Activated gamma-delta T cell treated with anti-CD3 and anti-CD28 coated beads, Interleukin-2, amount 50 U/mL, for 16 hours (primary cell): ENCODE results near the gene TDP2.
"Not testable (repeated sequence)": the region's sequence is repeated elsewhere in the genome, so short reads cannot be mapped to it uniquely, and the experiment has no call there.

Source experiments
- DNase-seq: peaks from one replicate; pipeline ENCODE4 v3.0.0-alpha.2; 2020; ENCODE audit warnings: low read depth

The TDP2 gene

GRCh38 chr6:24666641-24667377 lies at the start of gene TDP2, which contains the start of gene ACOT13:
Gene TDP2 (minus strand): TSS chr6:24666899. CDS start chr6:24666862, 37 bp downstream.
Gene ACOT13 (plus strand): TSS chr6:24667077. CDS start chr6:24667264, 187 bp downstream.
- peak; percentile 90 for DNase-seq

- no peak for DNase-seq
These were observed 44.0 kb upstream of the TDP2 start for GRCh38 chr6:24710519-24711303.

GRCh38 chr6:24709014-24709711 lies 42.5 kb upstream of the TDP2 start:
- no peak for DNase-seq

GRCh38 chr6:24708612-24709011 lies 41.9 kb upstream of the TDP2 start:
- no peak for DNase-seq

GRCh38 chr6:24704468-24704867 lies 37.8 kb upstream of the TDP2 start:
- no peak for DNase-seq

GRCh38 chr6:24702720-24703282 lies 36.1 kb upstream of the TDP2 start:
- DNase-seq = no peak

- no peak for DNase-seq
These were observed 33.0 kb upstream of the TDP2 start for GRCh38 chr6:24699521-24700359.

- no peak for DNase-seq
These were observed 29.4 kb upstream of the TDP2 start for GRCh38 chr6:24696097-24696496.

- DNase-seq = not testable (repeated sequence)
These were observed 28.9 kb upstream of the TDP2 start for GRCh38 chr6:24695635-24696034.

- no peak for DNase-seq
These were observed 27.5 kb upstream of the TDP2 start for GRCh38 chr6:24694198-24694597.

- no peak for DNase-seq
These were observed 26.3 kb upstream of the TDP2 start for GRCh38 chr6:24692848-24693592.

- no peak for DNase-seq
These were observed 25.7 kb upstream of the TDP2 start for GRCh38 chr6:24692415-24692814.

GRCh38 chr6:24692003-24692402 lies 25.3 kb upstream of the TDP2 start:
- no peak for DNase-seq

- no peak for DNase-seq
These were observed 24.9 kb upstream of the TDP2 start for GRCh38 chr6:24691550-24691949.

GRCh38 chr6:24690593-24690992 lies 23.9 kb upstream of the TDP2 start:
- DNase-seq = no peak

GRCh38 chr6:24689964-24690363 lies 23.3 kb upstream of the TDP2 start:
- DNase-seq = no peak

- DNase-seq = no peak
These were observed 20.2 kb upstream of the TDP2 start for GRCh38 chr6:24686946-24687345.

GRCh38 chr6:24686408-24686807 lies 19.7 kb upstream of the TDP2 start:
- DNase-seq = no peak

- no peak for DNase-seq
These were observed 16.9 kb upstream of the TDP2 start for GRCh38 chr6:24683297-24684296.
